Bronchial epithelial cell (primary cell): Measurements from ENCODE around the gene TIMM10B. TPM values are rescaled to one million over a fixed set of nuclear protein-coding genes. Genes with fewer than 3 reads are reported as not detected.

ENCODE experiments used
- DNase-seq: peaks from one replicate; pipeline ENCODE4 v3.0.0-alpha.2; 2010; ENCODE audit warnings: low read depth
- FAIRE-seq: peaks from 2 replicates; lab custom pipeline; 2011; peaks lifted over from hg19 to GRCh38; lab: Jason Lieb, UNC
- H3K27me3 ChIP-seq: 2 replicates; pipeline ENCODE4 v1.5.1; 2011; ENCODE audit warnings: low read length; ENCODE audit not compliant: control insufficient read depth, insufficient read depth
- H3K36me3 ChIP-seq: 2 replicates; pipeline ENCODE4 v1.5.1; 2011; ENCODE audit warnings: low read length; ENCODE audit not compliant: control insufficient read depth, insufficient read depth
- H3K4me3 ChIP-seq: 2 replicates; pipeline ENCODE4 v1.5.1; 2011; ENCODE audit warnings: mild to moderate bottlenecking, low read depth, low read length, control low read depth
- total RNA-seq: library from RNA; depleted of rRNA; stranded (reverse); fragments of >200 nt; gene quantifications from 2 replicates; pipeline ENCODE4 v1.2.1, GENCODE V29; 2014
- TF ChIP-seq, protein P1 (sequence below): IDR thresholded peaks from 2 replicates; pipeline ENCODE4 v1.5.1; 2011; ENCODE audit warnings: mild to moderate bottlenecking, moderate library complexity, low read length, control low read depth, inconsistent platforms; ENCODE audit not compliant: insufficient read depth, severe bottlenecking

TIMM10B gene
- total RNA-seq, 1 donor from 2014 or later = 39.5 TPM

DNA sequence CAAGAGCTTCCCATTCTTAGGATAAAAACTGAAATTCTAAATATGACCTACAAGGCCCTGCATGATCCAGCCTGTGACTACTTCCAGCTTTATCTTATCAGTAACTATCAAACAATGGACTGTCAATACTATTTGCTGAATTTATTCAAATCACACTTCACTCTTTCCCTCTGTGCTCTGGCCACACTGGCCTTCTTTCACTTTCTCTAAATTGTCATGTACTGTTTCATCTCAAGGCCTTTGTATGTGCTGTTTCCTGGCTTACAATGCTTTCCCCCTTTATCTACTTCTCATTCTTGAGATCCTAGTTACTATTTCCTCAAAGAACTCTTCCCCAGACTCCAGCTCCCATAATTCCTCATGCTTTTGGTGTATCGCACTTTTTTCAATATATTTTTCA, 5.6 kb downstream of the TIMM10B start:
- FAIRE-seq (no peak), DNase-seq (no peak)
- Histone ChIP-seq H3K4me3 (no peak overlapping the region), H3K27me3 (no peaks in the 10 kb centered on the region), H3K36me3 (peaks cover 5% of the 10 kb centered on the region)
- TF ChIP-seq, protein P1, sequence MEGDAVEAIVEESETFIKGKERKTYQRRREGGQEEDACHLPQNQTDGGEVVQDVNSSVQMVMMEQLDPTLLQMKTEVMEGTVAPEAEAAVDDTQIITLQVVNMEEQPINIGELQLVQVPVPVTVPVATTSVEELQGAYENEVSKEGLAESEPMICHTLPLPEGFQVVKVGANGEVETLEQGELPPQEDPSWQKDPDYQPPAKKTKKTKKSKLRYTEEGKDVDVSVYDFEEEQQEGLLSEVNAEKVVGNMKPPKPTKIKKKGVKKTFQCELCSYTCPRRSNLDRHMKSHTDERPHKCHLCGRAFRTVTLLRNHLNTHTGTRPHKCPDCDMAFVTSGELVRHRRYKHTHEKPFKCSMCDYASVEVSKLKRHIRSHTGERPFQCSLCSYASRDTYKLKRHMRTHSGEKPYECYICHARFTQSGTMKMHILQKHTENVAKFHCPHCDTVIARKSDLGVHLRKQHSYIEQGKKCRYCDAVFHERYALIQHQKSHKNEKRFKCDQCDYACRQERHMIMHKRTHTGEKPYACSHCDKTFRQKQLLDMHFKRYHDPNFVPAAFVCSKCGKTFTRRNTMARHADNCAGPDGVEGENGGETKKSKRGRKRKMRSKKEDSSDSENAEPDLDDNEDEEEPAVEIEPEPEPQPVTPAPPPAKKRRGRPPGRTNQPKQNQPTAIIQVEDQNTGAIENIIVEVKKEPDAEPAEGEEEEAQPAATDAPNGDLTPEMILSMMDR = no peak

DNA sequence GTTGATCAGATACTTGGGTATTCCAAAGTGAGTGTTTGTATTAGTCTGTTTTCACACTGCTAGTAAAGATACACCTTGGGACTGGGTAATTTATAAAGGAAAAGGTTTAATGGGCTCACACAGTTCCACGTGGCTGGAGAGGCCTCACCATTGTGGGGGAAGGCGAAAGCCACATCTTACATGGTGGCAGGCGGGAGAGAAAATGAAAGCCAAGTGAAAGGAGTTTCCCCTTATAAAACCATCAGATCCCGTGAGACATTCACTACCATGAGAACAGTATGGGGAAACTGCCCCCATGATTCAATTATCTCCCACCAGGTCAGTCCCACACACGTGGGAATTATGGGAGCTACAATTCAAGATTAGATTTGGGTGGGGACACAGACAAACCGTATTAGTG, 7.0 kb downstream of the TIMM10B start:
- Histone ChIP-seq H3K27me3 (no peaks in the 10 kb centered on the region), H3K4me3 (no peak overlapping the region), H3K36me3 (peaks cover 3% of the 10 kb centered on the region)
- DNase-seq = no peak
- TF ChIP-seq, protein P1 = no peak
- no peak for FAIRE-seq

DNA sequence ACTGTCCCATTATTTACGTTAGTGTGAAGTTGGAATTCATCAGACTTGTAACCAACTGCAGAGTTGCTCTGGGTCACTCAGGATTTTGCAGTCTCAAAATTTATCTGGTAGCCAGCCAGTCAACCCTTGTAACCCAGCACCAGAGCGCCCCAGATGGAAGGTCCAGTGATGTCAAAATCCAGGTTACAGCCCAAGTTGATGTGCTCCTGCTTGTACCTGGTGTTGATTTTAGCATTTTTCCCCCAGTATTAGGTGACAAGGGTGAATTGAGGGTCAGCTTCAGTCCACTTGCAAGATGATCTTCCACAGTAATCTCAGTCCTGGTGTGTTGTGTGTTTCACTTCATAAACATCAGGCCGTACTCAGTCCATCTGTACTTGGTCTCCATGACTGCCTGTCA, 7.5 kb downstream of the TIMM10B start:
- FAIRE-seq (no peak), DNase-seq (no peak)
- no peak overlapping the region for H3K4me3 ChIP-seq
- TF ChIP-seq, protein P1 = no peak
- H3K27me3 ChIP-seq = no peaks in the 10 kb centered on the region
- peaks cover 4% of the 10 kb centered on the region for H3K36me3 ChIP-seq

DNA sequence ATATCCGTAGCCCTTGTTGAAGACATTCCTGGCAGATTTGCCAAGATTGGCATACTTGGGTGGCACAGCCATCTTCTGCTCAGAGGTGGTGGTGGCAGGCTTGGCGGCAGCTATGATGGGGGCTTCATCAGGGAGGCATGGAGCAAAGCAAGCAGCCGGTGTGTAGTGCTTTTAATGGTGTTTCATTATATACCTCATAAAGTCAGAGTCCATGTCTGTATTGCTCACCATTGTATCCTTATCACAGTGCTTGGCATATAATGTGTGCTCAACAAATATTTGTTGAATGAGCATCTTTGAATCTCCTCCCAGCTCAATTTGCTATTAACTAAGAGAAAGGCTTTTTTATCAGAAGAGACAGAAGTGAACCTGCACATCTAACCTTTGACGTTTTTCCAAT, 8.0 kb downstream of the TIMM10B start:
- H3K36me3 ChIP-seq = peaks cover 4% of the 10 kb centered on the region
- no peak for FAIRE-seq

DNA sequence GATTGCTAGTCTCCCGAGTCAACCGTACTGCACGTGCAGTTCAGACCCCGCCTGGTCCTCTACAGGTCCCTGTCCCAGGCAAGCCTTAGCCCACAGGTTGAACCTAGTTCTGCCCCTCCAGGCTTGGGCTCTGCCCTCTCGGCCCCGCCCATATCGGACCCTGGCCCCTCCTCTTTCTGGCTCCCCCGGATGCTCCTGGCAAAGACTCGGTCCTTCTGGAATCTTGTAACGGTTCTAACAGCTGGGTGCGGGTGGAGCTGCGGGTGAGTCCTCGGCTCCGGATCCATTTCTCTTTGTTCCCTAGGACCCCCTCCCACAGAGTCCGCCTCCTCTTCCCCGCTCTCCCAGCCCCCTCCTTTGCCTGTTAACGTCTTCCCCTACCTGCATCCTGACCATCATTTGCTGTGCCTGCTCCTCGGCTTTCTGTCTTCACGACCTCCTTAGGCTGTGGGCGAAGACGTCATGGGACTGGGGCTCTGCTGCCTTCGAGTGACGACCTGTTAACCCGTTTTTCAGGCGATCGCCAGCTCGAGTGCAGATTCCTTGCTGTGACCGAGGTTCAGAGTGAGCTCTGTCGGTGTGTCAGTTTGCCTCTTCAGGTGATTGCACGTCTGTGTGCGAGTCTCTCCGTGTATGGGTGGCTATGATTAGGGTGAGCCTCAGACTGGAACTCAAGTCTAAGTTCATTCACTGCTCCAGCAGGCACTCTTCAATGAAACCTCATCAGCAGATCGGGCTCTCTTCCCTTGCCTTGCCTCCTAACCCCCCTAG, 16.0 kb downstream of the TIMM10B start, which contains the start of gene DNHD1:
Gene DNHD1 (plus strand): TSS at position 212 of the 771 bp plus-strand sequence. CDS start 936 bp downstream, outside the sequence.
- no peaks in the 10 kb centered on the region for H3K27me3 ChIP-seq
- TF ChIP-seq, protein P1 = no peak
- DNase-seq = no peak
- FAIRE-seq = no peak
- H3K4me3 ChIP-seq = no peak within 1 kb of the TSS
- H3K36me3 ChIP-seq = peaks cover 3% of the 10 kb centered on the region

More for the DNA sequence above, 8.0 kb downstream of the TIMM10B start:
- no peak overlapping the region for H3K4me3 ChIP-seq
- no peak for DNase-seq
- no peaks in the 10 kb centered on the region for H3K27me3 ChIP-seq
- TF ChIP-seq, protein P1 = no peak
